Fibroblast of the aortic adventitia (primary cell): ENCODE results near the gene LAMA2. TPM values are rescaled to one million over a fixed set of nuclear protein-coding genes. Genes with fewer than 3 reads are reported as not detected.
A peak's percentile ranks its signal among the peaks of the same experiment; 100 is the strongest.

Experiments used
- DNase-seq: peaks from one replicate; pipeline ENCODE4 v3.0.0-alpha.2; 2010; ENCODE audit warnings: low read depth
- H3K4me3 ChIP-seq: 2 replicates; pipeline ENCODE4 v1.5.1; 2011; ENCODE audit warnings: low read depth, mild to moderate bottlenecking, control low read depth, low read length, moderate library complexity
- total RNA-seq: library from RNA; depleted of rRNA; stranded (reverse); fragments of >200 nt; gene quantifications from 2 replicates; pipeline ENCODE4 v1.2.3, GENCODE V29; 2012; ENCODE audit warnings: low replicate concordance
- TF ChIP-seq, protein P1 (sequence below): IDR thresholded peaks from 2 replicates; pipeline ENCODE4 v1.5.1; 2011; ENCODE audit warnings: mild to moderate bottlenecking, low read length, control low read depth, inconsistent platforms; ENCODE audit not compliant: insufficient read depth

Gene LAMA2
- total RNA-seq, 1 donor: 99.1 TPM

DNA sequence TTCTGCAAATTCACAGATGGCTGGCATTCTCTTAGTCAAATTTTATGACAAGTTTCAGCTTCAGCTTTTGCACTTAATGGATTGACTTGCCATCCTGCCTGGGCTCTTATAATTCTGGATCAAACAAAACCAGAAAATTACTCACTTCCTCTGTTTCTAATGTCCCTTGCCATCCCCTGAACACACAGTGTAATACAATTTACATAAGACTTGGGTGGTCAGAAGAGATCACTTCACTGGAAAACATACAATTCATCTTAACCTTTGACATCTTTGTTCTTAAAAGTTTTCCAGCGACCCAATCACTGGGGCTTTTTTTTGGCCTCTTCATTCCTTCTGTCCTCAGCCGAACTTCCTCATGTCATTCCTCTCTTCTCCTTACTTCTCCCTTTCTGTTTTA, 628.0 kb downstream of the LAMA2 start:
- TF ChIP-seq, protein P1, sequence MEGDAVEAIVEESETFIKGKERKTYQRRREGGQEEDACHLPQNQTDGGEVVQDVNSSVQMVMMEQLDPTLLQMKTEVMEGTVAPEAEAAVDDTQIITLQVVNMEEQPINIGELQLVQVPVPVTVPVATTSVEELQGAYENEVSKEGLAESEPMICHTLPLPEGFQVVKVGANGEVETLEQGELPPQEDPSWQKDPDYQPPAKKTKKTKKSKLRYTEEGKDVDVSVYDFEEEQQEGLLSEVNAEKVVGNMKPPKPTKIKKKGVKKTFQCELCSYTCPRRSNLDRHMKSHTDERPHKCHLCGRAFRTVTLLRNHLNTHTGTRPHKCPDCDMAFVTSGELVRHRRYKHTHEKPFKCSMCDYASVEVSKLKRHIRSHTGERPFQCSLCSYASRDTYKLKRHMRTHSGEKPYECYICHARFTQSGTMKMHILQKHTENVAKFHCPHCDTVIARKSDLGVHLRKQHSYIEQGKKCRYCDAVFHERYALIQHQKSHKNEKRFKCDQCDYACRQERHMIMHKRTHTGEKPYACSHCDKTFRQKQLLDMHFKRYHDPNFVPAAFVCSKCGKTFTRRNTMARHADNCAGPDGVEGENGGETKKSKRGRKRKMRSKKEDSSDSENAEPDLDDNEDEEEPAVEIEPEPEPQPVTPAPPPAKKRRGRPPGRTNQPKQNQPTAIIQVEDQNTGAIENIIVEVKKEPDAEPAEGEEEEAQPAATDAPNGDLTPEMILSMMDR: no peak
- DNase-seq: no peak

DNA sequence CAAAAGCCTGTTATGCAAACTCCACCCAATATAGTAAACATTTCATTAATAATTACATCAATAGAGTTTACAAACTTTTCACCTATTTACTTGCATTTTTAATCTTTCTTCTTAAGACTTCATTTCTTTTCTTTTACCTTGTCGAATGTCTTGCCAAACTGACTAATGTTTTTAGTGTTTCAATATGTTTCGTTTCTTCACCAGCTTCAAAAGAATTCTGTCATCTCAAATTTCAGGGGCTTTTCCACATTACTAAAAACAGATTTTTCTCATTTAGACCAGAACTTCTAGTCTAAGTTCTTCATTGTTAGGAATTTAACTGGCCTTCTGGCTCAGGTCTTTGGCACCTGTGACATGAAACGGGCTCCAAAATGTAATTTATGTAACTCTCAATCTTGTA, 630.5 kb downstream of the LAMA2 start:
- peak; percentile 73 for DNase-seq
- TF ChIP-seq, protein P1: no peak
- no peak overlapping the region for H3K4me3 ChIP-seq

More for the DNA sequence above, 628.0 kb downstream of the LAMA2 start:
- no peak overlapping the region for H3K4me3 ChIP-seq

DNA sequence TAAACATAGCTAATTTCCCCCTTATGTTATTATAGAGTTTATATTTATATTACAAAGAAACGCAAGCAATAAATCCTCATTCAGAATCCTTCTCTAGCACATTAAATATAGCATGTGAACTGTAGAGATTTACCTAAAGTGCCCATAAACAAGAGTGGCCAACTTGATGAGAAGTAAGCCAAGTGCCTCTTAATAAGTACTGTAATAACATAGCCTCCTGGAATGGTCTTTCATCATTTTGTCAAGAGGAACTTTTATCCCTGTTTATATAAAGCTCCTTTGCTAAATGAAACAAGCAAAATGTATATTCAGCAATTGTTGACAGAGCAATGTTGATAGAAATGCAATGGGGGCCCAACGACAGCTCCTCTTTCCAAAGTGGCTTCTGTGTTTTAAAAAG, 632.1 kb downstream of the LAMA2 start:
- TF ChIP-seq, protein P1: no peak
- no peak for DNase-seq
- no peak overlapping the region for H3K4me3 ChIP-seq

DNA sequence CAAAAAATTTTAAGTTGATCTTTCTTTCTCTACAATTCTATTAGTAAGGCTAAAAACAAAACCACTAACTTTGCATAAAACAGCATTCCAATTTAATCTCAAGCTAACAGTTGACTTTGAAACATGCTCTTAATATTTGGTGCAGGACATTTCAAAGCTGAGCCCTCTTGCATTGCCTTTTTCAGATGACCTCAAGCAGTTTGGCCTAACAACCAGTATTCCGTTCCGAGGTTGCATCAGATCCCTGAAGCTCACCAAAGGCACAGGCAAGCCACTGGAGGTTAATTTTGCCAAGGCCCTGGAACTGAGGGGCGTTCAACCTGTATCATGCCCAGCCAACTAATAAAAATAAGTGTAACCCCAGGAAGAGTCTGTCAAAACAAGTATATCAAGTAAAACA, 633.1 kb downstream of the LAMA2 start:
- TF ChIP-seq, protein P1: no peak

DNA sequence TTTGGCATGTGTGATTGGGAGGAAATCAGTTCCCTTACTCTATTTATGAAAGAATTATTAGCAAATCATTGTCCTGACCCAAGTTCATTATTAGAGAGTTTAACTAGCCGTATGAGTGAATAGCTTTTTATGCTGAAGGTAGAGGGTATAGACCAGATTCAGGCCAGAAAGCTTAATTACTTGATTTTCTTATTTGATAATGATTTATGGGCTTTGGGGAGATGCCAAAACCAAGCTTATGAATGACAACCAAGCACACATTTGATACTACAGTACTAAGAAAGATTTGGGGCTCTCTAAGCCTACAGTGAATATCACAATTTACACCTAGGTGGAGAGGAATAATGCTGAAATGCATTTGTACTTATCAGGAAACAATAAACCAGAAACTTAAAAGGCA, 633.8 kb downstream of the LAMA2 start:
- no peak for DNase-seq
- no peak overlapping the region for H3K4me3 ChIP-seq

More for the DNA sequence above, 633.1 kb downstream of the LAMA2 start:
- no peak overlapping the region for H3K4me3 ChIP-seq
- DNase-seq: peak; percentile 83

DNA sequence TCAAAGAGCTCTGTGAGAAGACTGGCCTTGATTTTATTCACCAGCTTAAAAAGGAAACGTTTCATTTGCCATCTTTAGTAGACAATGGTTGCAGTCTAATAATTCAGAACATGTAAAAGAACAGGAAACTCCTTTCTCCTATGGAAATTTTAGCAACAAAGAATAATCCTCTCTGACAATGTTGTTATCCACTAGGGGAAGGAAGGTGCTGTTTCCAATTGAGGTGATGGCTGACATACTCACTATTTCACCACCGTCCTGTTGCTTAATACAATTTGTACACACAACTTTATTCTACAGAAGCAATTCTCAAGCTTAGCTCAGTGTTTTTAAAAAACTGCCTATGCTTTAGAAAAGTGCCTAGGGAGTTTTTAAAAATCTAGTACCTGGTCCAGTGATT, 634.4 kb downstream of the LAMA2 start:
- no peak overlapping the region for H3K4me3 ChIP-seq
- DNase-seq: no peak
- TF ChIP-seq, protein P1: no peak

More for the DNA sequence above, 633.8 kb downstream of the LAMA2 start:
- TF ChIP-seq, protein P1: no peak

DNA sequence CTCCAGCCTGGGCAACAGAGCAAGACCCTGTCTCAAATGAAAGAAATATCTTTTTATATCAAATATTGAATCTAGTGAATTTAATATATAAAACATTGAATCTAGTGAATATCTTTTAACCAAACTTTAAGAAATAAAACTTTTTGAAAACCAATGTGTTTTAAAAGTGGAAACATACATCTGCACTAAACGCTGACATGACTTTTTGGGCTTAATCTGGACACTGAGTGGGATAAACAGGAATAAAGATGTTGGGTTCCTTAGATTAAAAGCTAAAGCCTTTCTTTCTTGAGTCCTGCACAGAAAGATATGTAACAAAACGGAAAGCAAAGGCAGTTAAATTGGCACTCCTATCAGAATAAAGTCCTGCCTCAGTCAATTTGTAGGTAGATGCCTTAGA, 636.8 kb downstream of the LAMA2 start:
- no peak overlapping the region for H3K4me3 ChIP-seq
- no peak for DNase-seq
- TF ChIP-seq, protein P1: no peak
